ENCODE data around the gene ANKRD31.

DNA sequence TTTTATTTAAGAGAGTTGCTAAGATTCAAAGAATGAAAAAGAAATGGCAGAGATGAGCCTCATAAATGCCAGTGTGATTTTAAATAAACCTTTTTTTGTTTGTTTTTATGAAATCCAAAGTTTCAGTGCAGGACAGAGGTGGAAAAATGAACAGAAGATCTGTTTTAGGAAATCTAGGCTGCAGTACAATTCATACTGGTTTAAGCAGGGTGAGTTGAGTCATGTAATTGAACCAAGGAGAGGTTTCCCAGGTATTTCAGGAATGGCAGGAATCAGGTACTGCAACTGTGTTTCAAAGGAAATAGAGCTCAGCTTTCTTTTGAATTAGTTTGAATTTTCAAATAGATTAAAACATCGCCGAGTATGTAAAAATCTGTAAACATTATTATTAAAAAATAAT lies 3.0 kb upstream of the ANKRD31 start:
- TF ChIP-seq POLR2A (IDR thresholded peaks at IDR 0.05; ENCODE audit: low read length) (no peak), CBX2 (IDR thresholded peaks at IDR 0.05; ENCODE audit: borderline replicate concordance, low read depth) (no peak), RFX5 (IDR thresholded peaks at IDR 0.05) (no peak)
- TF ChIP-seq, protein P1, sequence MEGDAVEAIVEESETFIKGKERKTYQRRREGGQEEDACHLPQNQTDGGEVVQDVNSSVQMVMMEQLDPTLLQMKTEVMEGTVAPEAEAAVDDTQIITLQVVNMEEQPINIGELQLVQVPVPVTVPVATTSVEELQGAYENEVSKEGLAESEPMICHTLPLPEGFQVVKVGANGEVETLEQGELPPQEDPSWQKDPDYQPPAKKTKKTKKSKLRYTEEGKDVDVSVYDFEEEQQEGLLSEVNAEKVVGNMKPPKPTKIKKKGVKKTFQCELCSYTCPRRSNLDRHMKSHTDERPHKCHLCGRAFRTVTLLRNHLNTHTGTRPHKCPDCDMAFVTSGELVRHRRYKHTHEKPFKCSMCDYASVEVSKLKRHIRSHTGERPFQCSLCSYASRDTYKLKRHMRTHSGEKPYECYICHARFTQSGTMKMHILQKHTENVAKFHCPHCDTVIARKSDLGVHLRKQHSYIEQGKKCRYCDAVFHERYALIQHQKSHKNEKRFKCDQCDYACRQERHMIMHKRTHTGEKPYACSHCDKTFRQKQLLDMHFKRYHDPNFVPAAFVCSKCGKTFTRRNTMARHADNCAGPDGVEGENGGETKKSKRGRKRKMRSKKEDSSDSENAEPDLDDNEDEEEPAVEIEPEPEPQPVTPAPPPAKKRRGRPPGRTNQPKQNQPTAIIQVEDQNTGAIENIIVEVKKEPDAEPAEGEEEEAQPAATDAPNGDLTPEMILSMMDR (IDR thresholded peaks at IDR 0.05): no peak
- TF ChIP-seq, protein P2, sequence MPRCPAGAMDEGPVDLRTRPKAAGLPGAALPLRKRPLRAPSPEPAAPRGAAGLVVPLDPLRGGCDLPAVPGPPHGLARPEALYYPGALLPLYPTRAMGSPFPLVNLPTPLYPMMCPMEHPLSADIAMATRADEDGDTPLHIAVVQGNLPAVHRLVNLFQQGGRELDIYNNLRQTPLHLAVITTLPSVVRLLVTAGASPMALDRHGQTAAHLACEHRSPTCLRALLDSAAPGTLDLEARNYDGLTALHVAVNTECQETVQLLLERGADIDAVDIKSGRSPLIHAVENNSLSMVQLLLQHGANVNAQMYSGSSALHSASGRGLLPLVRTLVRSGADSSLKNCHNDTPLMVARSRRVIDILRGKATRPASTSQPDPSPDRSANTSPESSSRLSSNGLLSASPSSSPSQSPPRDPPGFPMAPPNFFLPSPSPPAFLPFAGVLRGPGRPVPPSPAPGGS (IDR thresholded peaks at IDR 0.05): no peak
